Measurements from ENCODE around the gene PCDHA8. TPM values are rescaled to one million over a fixed set of nuclear protein-coding genes. Genes with fewer than 3 reads are reported as not detected.
"Not testable (repeated sequence)": the region's sequence is repeated elsewhere in the genome, so short reads cannot be mapped to it uniquely, and the experiment has no call there.

PCDHA8 gene
- total RNA-seq, 1 donor from 2014 or later: not detected

DNA sequence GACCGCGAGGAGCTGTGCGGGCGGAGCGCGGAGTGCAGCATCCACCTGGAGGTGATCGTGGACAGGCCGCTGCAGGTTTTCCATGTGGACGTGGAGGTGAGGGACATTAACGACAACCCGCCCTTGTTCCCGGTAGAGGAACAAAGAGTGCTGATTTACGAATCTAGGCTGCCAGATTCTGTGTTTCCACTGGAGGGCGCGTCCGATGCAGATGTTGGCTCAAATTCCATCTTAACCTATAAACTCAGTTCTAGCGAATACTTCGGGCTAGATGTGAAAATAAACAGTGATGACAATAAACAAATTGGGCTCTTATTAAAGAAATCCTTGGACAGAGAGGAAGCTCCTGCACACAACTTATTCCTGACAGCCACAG, 12.6 kb upstream of the PCDHA8 start:
- Histone ChIP-seq H3K27ac (no peak overlapping the region), H3K27me3 (no peaks in the 10 kb centered on the region), H3K9me3 (peaks cover 9 to 54% of the 10 kb centered on the region in 2 donors), H3K36me3 (no peaks in the 10 kb centered on the region), H3K4me3 (peak overlapping the region in 1 of 2 donors; percentile 22), H3K4me1 (no peaks in the 10 kb centered on the region)
- DNase-seq (ENCODE audit: low spot score in 2 of 2): no peak
- intact Hi-C loops (cut with DNase I): no loop called here
- TF ChIP-seq CTCF (IDR thresholded peaks at IDR 0.05): no peak

- H3K4me1 ChIP-seq; DNase-seq (ENCODE audit: low spot score in 2 of 2); H3K27ac ChIP-seq; H3K27me3 ChIP-seq; intact Hi-C loops (cut with DNase I); H3K36me3 ChIP-seq; H3K4me3 ChIP-seq: not testable (repeated sequence)
- H3K9me3 ChIP-seq: peaks cover 9 to 64% of the 10 kb centered on the region in 2 donors
Observed at GRCh38 chr5:140829511-140830501, 11.2 kb upstream of the PCDHA8 start.

GRCh38 chr5:140833993-140834392, 7.0 kb upstream of the PCDHA8 start, which contains the start of gene PCDHA7:
TSS of gene PCDHA7 (plus strand) at chr5:140834269. CDS start at chr5:140834384, 115 bp downstream.
- no peak within 1 kb of the TSS for H3K4me3 ChIP-seq
- H3K27me3 ChIP-seq: no peaks in the 10 kb centered on the region
- no peaks in the 10 kb centered on the region for H3K36me3 ChIP-seq
- H3K9me3 ChIP-seq: peaks cover 11 to 61% of the 10 kb centered on the region in 2 donors
- TF ChIP-seq CTCF (IDR thresholded peaks at IDR 0.05): no peak
- no peak for DNase-seq (ENCODE audit: low spot score in 2 of 2)
- H3K27ac ChIP-seq: no peak within 1 kb of the TSS
- H3K4me1 ChIP-seq: no peaks in the 10 kb centered on the region
- intact Hi-C loops (cut with DNase I): no loop called here

DNA sequence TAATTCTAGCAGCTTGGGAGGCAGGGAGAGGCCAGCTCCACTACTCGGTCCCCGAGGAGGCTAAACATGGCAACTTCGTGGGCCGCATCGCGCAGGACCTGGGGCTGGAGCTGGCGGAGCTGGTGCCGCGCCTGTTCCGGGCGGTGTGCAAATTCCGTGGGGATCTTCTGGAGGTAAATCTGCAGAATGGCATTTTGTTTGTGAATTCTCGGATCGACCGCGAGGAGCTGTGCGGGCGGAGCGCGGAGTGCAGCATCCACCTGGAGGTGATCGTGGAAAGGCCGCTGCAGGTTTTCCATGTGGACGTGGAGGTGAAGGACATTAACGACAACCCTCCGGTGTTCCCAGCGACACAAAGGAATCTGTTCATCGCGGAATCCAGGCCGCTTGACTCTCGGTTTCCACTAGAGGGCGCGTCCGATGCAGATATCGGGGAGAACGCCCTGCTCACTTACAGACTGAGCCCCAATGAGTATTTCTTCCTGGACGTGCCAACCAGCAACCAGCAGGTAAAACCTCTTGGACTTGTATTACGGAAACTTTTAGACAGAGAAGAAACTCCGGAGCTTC, 6.5 kb upstream of the PCDHA8 start:
- H3K4me3 ChIP-seq; H3K27me3 ChIP-seq; H3K4me1 ChIP-seq; DNase-seq (ENCODE audit: low spot score in 2 of 2); H3K27ac ChIP-seq; H3K36me3 ChIP-seq; intact Hi-C loops (cut with DNase I): not testable (repeated sequence)
- H3K9me3 ChIP-seq: peaks cover 11 to 59% of the 10 kb centered on the region in 2 donors

DNA sequence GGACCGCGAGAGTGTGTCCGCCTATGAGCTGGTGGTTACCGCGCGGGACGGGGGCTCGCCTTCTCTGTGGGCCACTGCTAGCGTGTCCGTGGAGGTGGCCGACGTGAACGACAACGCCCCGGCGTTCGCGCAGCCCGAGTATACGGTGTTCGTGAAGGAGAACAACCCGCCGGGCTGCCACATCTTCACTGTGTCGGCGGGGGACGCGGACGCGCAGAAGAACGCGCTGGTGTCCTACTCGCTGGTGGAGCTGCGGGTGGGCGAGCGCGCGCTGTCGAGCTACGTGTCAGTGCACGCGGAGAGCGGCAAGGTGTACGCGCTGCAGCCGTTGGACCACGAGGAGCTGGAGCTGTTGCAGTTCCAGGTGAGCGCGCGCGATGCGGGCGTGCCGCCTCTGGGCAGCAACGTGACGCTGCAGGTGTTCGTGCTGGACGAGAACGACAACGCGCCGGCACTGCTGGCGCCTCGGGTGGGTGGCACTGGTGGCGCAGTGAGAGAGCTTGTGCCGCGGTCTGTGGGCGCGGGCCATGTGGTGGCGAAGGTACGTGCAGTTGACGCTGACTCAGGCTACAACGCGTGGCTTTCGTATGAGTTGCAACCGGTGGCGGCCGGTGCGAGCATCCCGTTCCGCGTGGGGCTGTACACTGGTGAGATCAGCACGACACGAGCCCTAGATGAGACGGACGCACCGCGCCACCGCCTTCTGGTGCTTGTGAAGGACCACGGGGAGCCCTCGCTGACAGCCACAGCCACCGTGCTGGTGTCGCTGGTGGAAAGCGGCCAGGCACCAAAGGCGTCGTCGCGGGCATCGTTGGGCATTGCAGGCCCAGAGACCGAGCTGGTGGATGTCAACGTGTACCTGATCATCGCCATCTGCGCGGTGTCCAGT, 5.1 kb upstream of the PCDHA8 start:
- no peak for DNase-seq (ENCODE audit: low spot score in 2 of 2)
- intact Hi-C loops (cut with DNase I): no loop called here
- Histone ChIP-seq H3K27me3 (no peaks in the 10 kb centered on the region), H3K27ac (no peak overlapping the region), H3K9me3 (peaks cover 11 to 59% of the 10 kb centered on the region in 2 donors), H3K4me3 (no peak overlapping the region), H3K4me1 (no peaks in the 10 kb centered on the region), H3K36me3 (no peaks in the 10 kb centered on the region)
- TF ChIP-seq CTCF (IDR thresholded peaks at IDR 0.05): no peak
